Erythroblast (primary cell): ENCODE measurements around the gene IRX3.

ENCODE experiments used
- GATA1 ChIP-seq: IDR thresholded peaks from 2 replicates; pipeline ENCODE4 v1.6.1; 2011; ENCODE audit warnings: low read depth, mild to moderate bottlenecking, control low read depth, low read length, moderate library complexity
- POLR2A ChIP-seq: IDR thresholded peaks from 2 replicates; pipeline ENCODE4 v1.6.1; 2011; ENCODE audit warnings: mild to moderate bottlenecking, low read length

- no peak for TF ChIP-seq POLR2A
- no peak for TF ChIP-seq GATA1
These were observed 47.6 kb upstream of the IRX3 start for GRCh38 chr16:54334208-54334607.
